ENCODE data around the gene DLL3. TPM values are rescaled to one million over a fixed set of nuclear protein-coding genes. Genes with fewer than 3 reads are reported as not detected.

DLL3 gene
- total RNA-seq, 1 donor from 2014 or later, result not detected

GRCh38 chr19:39516270-39516669, 17.5 kb downstream of the DLL3 start:
- Histone ChIP-seq H3K4me1 (peaks cover 12% of the 10 kb centered on the region), H3K9me3 (no peaks in the 10 kb centered on the region), H3K4me3 (peak overlapping the region in 1 of 2 donors; percentile 42), H3K27me3 (no peaks in the 10 kb centered on the region), H3K36me3 (no peaks in the 10 kb centered on the region), H3K27ac (no peak overlapping the region)
- no peak for DNase-seq (ENCODE audit: extremely low spot score in 2 of 2)
- intact Hi-C loops (cut with DNase I), result no loop called here
- TF ChIP-seq POLR2A (IDR thresholded peaks at IDR 0.05) (no peak), POLR2AphosphoS5 (IDR thresholded peaks at IDR 0.05; ENCODE audit: insufficient read depth in 1 of 2, low read depth in 1 of 2) (no peak)
- TF ChIP-seq, protein P1, sequence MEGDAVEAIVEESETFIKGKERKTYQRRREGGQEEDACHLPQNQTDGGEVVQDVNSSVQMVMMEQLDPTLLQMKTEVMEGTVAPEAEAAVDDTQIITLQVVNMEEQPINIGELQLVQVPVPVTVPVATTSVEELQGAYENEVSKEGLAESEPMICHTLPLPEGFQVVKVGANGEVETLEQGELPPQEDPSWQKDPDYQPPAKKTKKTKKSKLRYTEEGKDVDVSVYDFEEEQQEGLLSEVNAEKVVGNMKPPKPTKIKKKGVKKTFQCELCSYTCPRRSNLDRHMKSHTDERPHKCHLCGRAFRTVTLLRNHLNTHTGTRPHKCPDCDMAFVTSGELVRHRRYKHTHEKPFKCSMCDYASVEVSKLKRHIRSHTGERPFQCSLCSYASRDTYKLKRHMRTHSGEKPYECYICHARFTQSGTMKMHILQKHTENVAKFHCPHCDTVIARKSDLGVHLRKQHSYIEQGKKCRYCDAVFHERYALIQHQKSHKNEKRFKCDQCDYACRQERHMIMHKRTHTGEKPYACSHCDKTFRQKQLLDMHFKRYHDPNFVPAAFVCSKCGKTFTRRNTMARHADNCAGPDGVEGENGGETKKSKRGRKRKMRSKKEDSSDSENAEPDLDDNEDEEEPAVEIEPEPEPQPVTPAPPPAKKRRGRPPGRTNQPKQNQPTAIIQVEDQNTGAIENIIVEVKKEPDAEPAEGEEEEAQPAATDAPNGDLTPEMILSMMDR (IDR thresholded peaks at IDR 0.05), result no peak

DNA sequence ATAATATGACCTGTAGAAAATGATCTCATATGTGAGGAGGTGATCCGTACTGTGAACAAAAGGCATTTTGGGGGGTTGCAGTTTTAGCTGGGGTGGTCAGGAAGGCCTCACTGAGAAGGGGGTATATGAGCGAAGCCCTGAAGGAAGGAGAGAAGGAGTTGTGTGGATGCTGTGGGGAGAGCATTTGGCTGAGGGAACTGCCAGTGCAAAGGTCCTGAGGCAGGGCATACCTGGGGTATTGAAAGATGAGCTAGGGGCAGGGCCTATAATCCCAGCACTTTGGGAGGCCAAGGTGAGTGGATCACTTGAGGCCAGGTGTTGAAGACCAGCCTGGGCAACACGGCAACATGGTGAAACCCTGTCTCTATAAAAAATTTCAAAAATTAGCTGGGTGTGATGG, 18.7 kb downstream of the DLL3 start:
- no peak for TF ChIP-seq POLR2A (IDR thresholded peaks at IDR 0.05)
- TF ChIP-seq, protein P1 (IDR thresholded peaks at IDR 0.05), result no peak
- TF ChIP-seq POLR2AphosphoS5 (IDR thresholded peaks at IDR 0.05; ENCODE audit: insufficient read depth in 1 of 2, low read depth in 1 of 2), result no peak
- Histone ChIP-seq H3K4me3 (no peak overlapping the region), H3K9me3 (no peaks in the 10 kb centered on the region), H3K36me3 (no peaks in the 10 kb centered on the region), H3K27ac (no peak overlapping the region), H3K4me1 (peaks cover 12% of the 10 kb centered on the region), H3K27me3 (no peaks in the 10 kb centered on the region)
- DNase-seq (ENCODE audit: extremely low spot score in 2 of 2), result no peak
- intact Hi-C loops (cut with DNase I), result no loop called here

- peaks cover 12% of the 10 kb centered on the region for H3K4me1 ChIP-seq
- no peak for DNase-seq (ENCODE audit: extremely low spot score in 2 of 2)
- H3K27ac ChIP-seq, result no peak overlapping the region
- intact Hi-C loops (cut with DNase I), result no loop called here
- no peaks in the 10 kb centered on the region for H3K36me3 ChIP-seq
- H3K4me3 ChIP-seq, result no peak overlapping the region
- H3K27me3 ChIP-seq, result no peaks in the 10 kb centered on the region
- no peaks in the 10 kb centered on the region for H3K9me3 ChIP-seq
- TF ChIP-seq, protein P1 (IDR thresholded peaks at IDR 0.05), result no peak
- TF ChIP-seq POLR2AphosphoS5 (IDR thresholded peaks at IDR 0.05; ENCODE audit: insufficient read depth in 1 of 2, low read depth in 1 of 2) (no peak), POLR2A (IDR thresholded peaks at IDR 0.05) (no peak)
Measured at GRCh38 chr19:39518458-39518857, 19.7 kb downstream of the DLL3 start.

DNA sequence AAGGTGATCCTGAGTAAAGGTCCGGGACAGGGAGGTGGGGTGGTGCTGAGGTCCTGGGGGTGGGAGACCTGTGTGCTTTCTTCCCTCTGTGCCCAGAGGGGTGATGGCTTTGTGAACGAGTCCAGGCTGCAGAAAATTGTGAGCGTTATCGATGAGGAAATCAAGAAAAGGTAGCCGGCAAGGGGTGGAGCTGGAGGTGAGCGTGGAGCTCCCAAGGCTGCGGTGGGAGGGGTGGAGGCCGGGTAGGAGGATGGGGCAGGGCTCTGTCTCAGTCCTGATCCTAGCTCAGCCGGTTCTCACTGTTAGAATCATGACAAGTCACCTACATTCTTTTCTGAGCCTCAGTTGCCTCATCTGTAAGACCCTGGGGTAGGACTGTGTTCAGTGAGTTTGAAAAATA, 20.2 kb downstream of the DLL3 start:
- TF ChIP-seq POLR2A (IDR thresholded peaks at IDR 0.05) (no peak), POLR2AphosphoS5 (IDR thresholded peaks at IDR 0.05; ENCODE audit: insufficient read depth in 1 of 2, low read depth in 1 of 2) (no peak)
- TF ChIP-seq, protein P1 (IDR thresholded peaks at IDR 0.05), result no peak
- Histone ChIP-seq H3K4me1 (peaks cover 12% of the 10 kb centered on the region), H3K4me3 (no peak overlapping the region), H3K36me3 (no peaks in the 10 kb centered on the region), H3K27ac (no peak overlapping the region), H3K27me3 (no peaks in the 10 kb centered on the region), H3K9me3 (no peaks in the 10 kb centered on the region)
- intact Hi-C loops (cut with DNase I), result no loop called here
- no peak for DNase-seq (ENCODE audit: extremely low spot score in 2 of 2)

- no peak for DNase-seq (ENCODE audit: extremely low spot score in 2 of 2)
- H3K27ac ChIP-seq, result no peak overlapping the region
- H3K27me3 ChIP-seq, result no peaks in the 10 kb centered on the region
- no peak for TF ChIP-seq POLR2AphosphoS5 (IDR thresholded peaks at IDR 0.05; ENCODE audit: insufficient read depth in 1 of 2, low read depth in 1 of 2)
- TF ChIP-seq POLR2A (IDR thresholded peaks at IDR 0.05), result no peak
- TF ChIP-seq, protein P1 (IDR thresholded peaks at IDR 0.05), result no peak
- intact Hi-C loops (cut with DNase I), result no loop called here
- H3K36me3 ChIP-seq, result no peaks in the 10 kb centered on the region
- H3K4me3 ChIP-seq, result no peak overlapping the region
- H3K4me1 ChIP-seq, result peaks cover 2% of the 10 kb centered on the region
- no peaks in the 10 kb centered on the region for H3K9me3 ChIP-seq
Measured at GRCh38 chr19:39520541-39521484, 22.1 kb downstream of the DLL3 start.
